GM10266 (cell line): Measurements from ENCODE around the gene CPTP.

ENCODE experiments used
- DNase-seq: peaks from one replicate; pipeline ENCODE4 v3.0.0; 2012; ENCODE audit errors: extremely low spot score
- CTCF ChIP-seq: IDR thresholded peaks from 2 replicates; pipeline ENCODE4 v1.5.1; 2012; ENCODE audit warnings: mild to moderate bottlenecking, low read depth; ENCODE audit not compliant: control insufficient read depth, insufficient read depth; ENCODE audit errors: missing control alignments

Gene CPTP

GRCh38 chr1:1308756-1309250, 15.8 kb upstream of the CPTP start:
- no peak for DNase-seq
- no peak for TF ChIP-seq CTCF

- DNase-seq, result no peak
Measured at GRCh38 chr1:1309251-1310108, 15.1 kb upstream of the CPTP start.

GRCh38 chr1:1310109-1310385, 14.6 kb upstream of the CPTP start:
- no peak for DNase-seq
- TF ChIP-seq CTCF, result no peak

More at GRCh38 chr1:1309251-1310108, 15.1 kb upstream of the CPTP start:
- TF ChIP-seq CTCF, result no peak

GRCh38 chr1:1310476-1311053, 14.0 kb upstream of the CPTP start:
- DNase-seq, result no peak
- no peak for TF ChIP-seq CTCF

GRCh38 chr1:1311107-1312104, 13.2 kb upstream of the CPTP start:
- DNase-seq, result no peak
- TF ChIP-seq CTCF, result no peak

- DNase-seq, result no peak
- no peak for TF ChIP-seq CTCF
Measured at GRCh38 chr1:1312450-1313314, 11.9 kb upstream of the CPTP start.
